Measurements from ENCODE around the gene NCKIPSD. TPM values are rescaled to one million over a fixed set of nuclear protein-coding genes. Genes with fewer than 3 reads are reported as not detected.
A peak's percentile ranks its signal among the peaks of the same experiment; 100 is the strongest.

NCKIPSD gene
- total RNA-seq, 1 experiment from 2014 or later: 26.9 TPM

DNA sequence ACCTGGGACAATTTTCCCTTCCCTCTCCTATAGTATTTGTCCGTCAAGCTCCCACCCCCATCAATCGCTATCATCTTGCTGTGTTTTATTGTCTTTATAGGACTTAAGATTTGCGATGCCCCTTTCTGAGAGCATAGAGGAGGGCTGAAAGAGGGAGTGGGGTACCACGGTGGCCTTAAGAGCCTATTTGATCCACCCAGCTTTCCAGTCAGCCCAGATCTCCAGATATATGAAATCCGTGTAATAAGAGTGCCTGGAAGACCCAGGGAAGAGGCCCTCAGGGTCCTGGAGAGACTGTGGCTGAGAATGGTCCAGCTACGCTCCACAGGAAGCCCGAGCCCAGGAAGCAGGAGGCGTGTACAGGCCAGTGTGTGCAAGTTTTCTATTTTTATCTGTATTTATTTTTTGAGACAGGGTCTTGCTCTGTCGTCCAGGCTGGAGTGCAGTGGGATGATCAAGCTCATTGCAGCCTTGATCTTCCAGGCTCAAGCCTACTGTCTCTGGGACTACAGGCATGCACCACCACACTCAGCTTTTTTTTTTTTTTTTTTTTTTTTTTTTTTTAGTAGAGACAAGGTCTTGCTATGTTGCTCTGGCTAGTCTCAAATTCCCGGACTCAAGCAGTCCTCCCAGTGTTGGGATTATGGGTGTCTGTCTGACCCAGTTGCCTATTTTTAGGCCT is 964 bp upstream of the NCKIPSD start:
- BruUV-seq (replicated peaks): no TSS peak

DNA sequence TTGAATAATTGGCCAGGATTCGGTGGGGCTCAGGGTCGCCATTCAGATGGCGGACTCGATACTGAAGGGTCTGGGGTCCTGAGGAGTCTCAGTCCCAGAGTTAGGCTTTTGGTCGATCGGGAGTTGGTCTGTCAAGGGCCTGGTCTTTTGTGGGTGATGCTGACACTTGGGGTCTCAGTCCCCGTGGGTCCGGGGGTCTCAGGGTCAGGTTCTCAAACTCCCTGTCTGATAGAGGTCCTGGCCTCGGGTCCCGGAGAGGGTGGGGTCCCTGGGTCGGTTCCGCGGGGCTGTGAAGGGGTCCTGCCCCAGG is 467 bp downstream of the NCKIPSD start:
- ChIA-PET POLR2A (interaction anchor here (0.6 to 2.8 kb wide), 13 partner anchors 10 to 163 kb away, joined by 3 to 32 read pairs (median 7); partner anchors contain the start of genes CELSR3, IP6K2, PFKFB4 and PRKAR2A), CTCF (interaction anchor here (0.9 to 2.8 kb wide), 6 partner anchors 8 to 322 kb away, joined by 3 to 18 read pairs (median 12); partner anchors contain the start of gene WDR6)
- Mint-ChIP-seq H3K36me3 (ENCODE audit: insufficient read depth, unreplicated experiment) (peaks cover 69% of the 10 kb centered on the region), H3K27me3 (ENCODE audit: insufficient read depth, unreplicated experiment) (no peaks in the 10 kb centered on the region), H3K27ac (ENCODE audit: low read depth, unreplicated experiment) (peak overlapping the region; percentile 85), H3K4me1 (ENCODE audit: insufficient read depth, unreplicated experiment) (peaks cover 36% of the 10 kb centered on the region), H3K9me3 (ENCODE audit: unreplicated experiment) (no peaks in the 10 kb centered on the region), H3K4me3 (ENCODE audit: unreplicated experiment) (peak overlapping the region; percentile 73)
- peak; percentile 27 for TF ChIP-seq CTCF (IDR thresholded peaks at IDR 0.05; ENCODE audit: unreplicated experiment)
- DNase-seq (ENCODE audit: unreplicated experiment): no peak
- intact Hi-C loops (cut with micrococcal nuclease): loop anchor here (1.0 to 10.0 kb wide), 4 partner anchors 21 to 130 kb away; partner anchors contain the start of genes PFKFB4 and SLC26A6
- BruUV-seq (replicated peaks): no TSS peak

More for the DNA sequence above, 964 bp upstream of the NCKIPSD start:
- intact Hi-C loops (cut with micrococcal nuclease): loop anchor here (5.0 to 10.0 kb wide), 2 partner anchors 81 to 132 kb away; partner anchors contain the start of gene PFKFB4
- peaks cover 76% of the 10 kb centered on the region for H3K36me3 Mint-ChIP-seq (ENCODE audit: insufficient read depth, unreplicated experiment)
- peaks cover 34% of the 10 kb centered on the region for H3K4me1 Mint-ChIP-seq (ENCODE audit: insufficient read depth, unreplicated experiment)
- peak overlapping the region; percentile 73 for H3K4me3 Mint-ChIP-seq (ENCODE audit: unreplicated experiment)
- H3K9me3 Mint-ChIP-seq (ENCODE audit: unreplicated experiment): no peaks in the 10 kb centered on the region
- ChIA-PET CTCF (interaction anchor here (0.5 to 1.8 kb wide), 13 partner anchors 9 to 382 kb away, joined by 3 to 16 read pairs (median 4); partner anchors contain the start of gene PFKFB4), POLR2A (interaction anchor here (0.5 to 1.9 kb wide), 12 partner anchors 9 to 419 kb away, joined by 3 to 17 read pairs (median 4); partner anchors contain the start of genes CCDC51, CELSR3, IP6K2 and PFKFB4)
- H3K27me3 Mint-ChIP-seq (ENCODE audit: insufficient read depth, unreplicated experiment): no peaks in the 10 kb centered on the region
- no peak for TF ChIP-seq CTCF (IDR thresholded peaks at IDR 0.05; ENCODE audit: unreplicated experiment)
- no peak for DNase-seq (ENCODE audit: unreplicated experiment)
- H3K27ac Mint-ChIP-seq (ENCODE audit: low read depth, unreplicated experiment): peak overlapping the region; percentile 35

DNA sequence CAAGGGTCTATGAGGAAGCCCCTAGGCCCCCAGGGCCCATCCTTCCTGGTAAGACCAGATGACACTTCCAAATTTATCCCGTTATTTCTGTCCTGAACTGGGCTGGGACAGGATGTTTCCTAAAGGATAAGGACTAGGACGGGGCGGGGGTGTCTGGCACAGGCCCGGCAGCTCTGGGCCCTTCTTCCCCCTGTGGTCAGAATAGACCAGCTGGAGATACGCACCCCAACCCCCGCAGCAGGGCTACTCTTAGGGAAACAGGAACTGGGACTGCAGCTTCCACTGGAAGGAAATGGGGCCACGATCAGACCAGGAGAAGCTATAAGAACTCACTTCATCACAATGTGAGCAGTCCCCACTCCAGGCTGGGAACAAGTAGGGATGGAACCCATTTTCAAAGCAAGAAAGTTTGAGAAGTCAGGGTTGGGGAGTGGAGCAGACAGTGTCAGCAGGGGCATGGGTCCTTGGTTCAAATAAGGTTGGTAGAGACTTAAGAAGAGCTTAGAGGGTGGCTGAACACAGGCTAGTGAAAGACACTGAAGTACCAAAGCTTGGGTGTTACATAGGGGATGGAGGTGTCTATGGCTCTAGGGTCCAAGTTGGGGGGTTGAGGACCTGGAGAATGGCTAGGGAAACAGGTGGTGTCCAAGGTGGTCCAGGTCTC is 1.1 kb downstream of the NCKIPSD start:
- peak; percentile 22 for DNase-seq (ENCODE audit: unreplicated experiment)
- H3K27me3 Mint-ChIP-seq (ENCODE audit: insufficient read depth, unreplicated experiment): no peaks in the 10 kb centered on the region
- no peak for TF ChIP-seq CTCF (IDR thresholded peaks at IDR 0.05; ENCODE audit: unreplicated experiment)
- H3K4me1 Mint-ChIP-seq (ENCODE audit: insufficient read depth, unreplicated experiment): peaks cover 36% of the 10 kb centered on the region
- ChIA-PET CTCF (interaction anchor here (0.5 to 2.8 kb wide), 16 partner anchors 8 to 660 kb away, joined by 3 to 18 read pairs (median 4); partner anchors contain the start of genes CELSR3 and WDR6), POLR2A (interaction anchor here (0.6 to 2.8 kb wide), 13 partner anchors 11 to 238 kb away, joined by 3 to 32 read pairs (median 7); partner anchors contain the start of genes ATRIP, CELSR3, IP6K2 and SLC26A6)
- intact Hi-C loops (cut with micrococcal nuclease): loop anchor here (1.0 to 10.0 kb wide), 4 partner anchors 20 to 130 kb away; partner anchors contain the start of genes PFKFB4 and SLC26A6
- H3K9me3 Mint-ChIP-seq (ENCODE audit: unreplicated experiment): no peaks in the 10 kb centered on the region
- BruUV-seq (replicated peaks): no TSS peak
- peak overlapping the region; percentile 73 for H3K4me3 Mint-ChIP-seq (ENCODE audit: unreplicated experiment)
- peak overlapping the region; percentile 85 for H3K27ac Mint-ChIP-seq (ENCODE audit: low read depth, unreplicated experiment)
- peaks cover 63% of the 10 kb centered on the region for H3K36me3 Mint-ChIP-seq (ENCODE audit: insufficient read depth, unreplicated experiment)

DNA sequence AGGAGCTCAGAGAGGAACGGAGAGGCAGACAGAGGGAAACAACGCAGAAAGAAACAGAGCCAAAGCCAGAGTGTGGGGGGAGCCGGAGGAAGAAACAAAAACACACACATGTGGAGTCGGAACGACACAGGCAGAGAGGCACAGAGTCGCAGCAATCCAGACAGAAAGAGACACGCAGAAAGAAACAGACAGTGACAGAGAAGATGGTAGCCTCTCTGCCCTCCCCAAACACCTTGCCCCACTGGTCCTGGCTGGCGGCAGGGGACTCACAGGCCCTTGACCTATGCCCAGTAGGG is 1.7 kb downstream of the NCKIPSD start:
- no TSS peak for BruUV-seq (replicated peaks)
- Mint-ChIP-seq H3K27ac (ENCODE audit: low read depth, unreplicated experiment) (peak overlapping the region; percentile 85), H3K9me3 (ENCODE audit: unreplicated experiment) (no peaks in the 10 kb centered on the region), H3K27me3 (ENCODE audit: insufficient read depth, unreplicated experiment) (no peaks in the 10 kb centered on the region), H3K4me3 (ENCODE audit: unreplicated experiment) (peak overlapping the region; percentile 73), H3K36me3 (ENCODE audit: insufficient read depth, unreplicated experiment) (peaks cover 63% of the 10 kb centered on the region), H3K4me1 (ENCODE audit: insufficient read depth, unreplicated experiment) (peaks cover 36% of the 10 kb centered on the region)
- intact Hi-C loops (cut with micrococcal nuclease): loop anchor here (2.0 to 10.0 kb wide), 2 partner anchors 49 to 129 kb away; partner anchors contain the start of genes PFKFB4 and SLC26A6
- DNase-seq (ENCODE audit: unreplicated experiment): no peak
- ChIA-PET CTCF (interaction anchor here (0.5 to 2.8 kb wide), 14 partner anchors 9 to 858 kb away, joined by 3 to 18 read pairs (median 4); partner anchors contain the start of gene CELSR3), POLR2A (interaction anchor here (0.6 to 2.8 kb wide), 13 partner anchors 10 to 238 kb away, joined by 3 to 32 read pairs (median 7); partner anchors contain the start of genes ATRIP, CELSR3, IP6K2 and SLC26A6)
- no peak for TF ChIP-seq CTCF (IDR thresholded peaks at IDR 0.05; ENCODE audit: unreplicated experiment)

Data from MCF 10A (cell line).